ENCODE results near the gene DISC1. TPM values are rescaled to one million over a fixed set of nuclear protein-coding genes. Genes with fewer than 3 reads are reported as not detected.
A peak's percentile ranks its signal among the peaks of the same experiment; 100 is the strongest.

Gene DISC1
- total RNA-seq, 1 experiment from 2014 or later = 1.8 TPM

- CTCF ChIA-PET = no interaction called here
- intact Hi-C loops (cut with micrococcal nuclease; ENCODE audit: unreplicated experiment) = no loop called here
- Histone ChIP-seq H3K9me3 (ENCODE audit: low read depth, low read length, poor library complexity, severe bottlenecking) (no peaks in the 10 kb centered on the region), H3K27me3 (replicated peaks; ENCODE audit: insufficient read depth, low read depth, low read length, poor library complexity) (no peaks in the 10 kb centered on the region), H3K4me3 (ENCODE audit: low read depth, low read length, poor library complexity, severe bottlenecking) (no peak overlapping the region), H3K36me3 (ENCODE audit: insufficient read depth, low read length, poor library complexity, severe bottlenecking) (no peaks in the 10 kb centered on the region), H3K4me1 (ENCODE audit: insufficient read depth, low read length, poor library complexity, severe bottlenecking) (no peaks in the 10 kb centered on the region), H3K27ac (ENCODE audit: low read depth, low read length, poor library complexity, severe bottlenecking) (no peak overlapping the region)
- TF ChIP-seq EZH2 (IDR thresholded peaks at IDR 0.05; ENCODE audit: borderline replicate concordance, low read depth, low read length, poor library complexity, severe bottlenecking) = no peak
- TF ChIP-seq CTCF (conservative IDR thresholded peaks at IDR 0.05; ENCODE audit: low read depth, low read length) = no peak
- POLR2A ChIA-PET (ENCODE audit: low non-redundant PET) = no interaction called here
- BruUV-seq (replicated peaks) = no TSS peak
- no peak for DNase-seq (ENCODE audit: low spot score)
Observed at GRCh38 chr1:231885209-231885854, 258.7 kb downstream of the DISC1 start.

- Histone ChIP-seq H3K27me3 (replicated peaks; ENCODE audit: insufficient read depth, low read depth, low read length, poor library complexity) (no peaks in the 10 kb centered on the region), H3K4me1 (ENCODE audit: insufficient read depth, low read length, poor library complexity, severe bottlenecking) (no peaks in the 10 kb centered on the region), H3K36me3 (ENCODE audit: insufficient read depth, low read length, poor library complexity, severe bottlenecking) (no peaks in the 10 kb centered on the region), H3K27ac (ENCODE audit: low read depth, low read length, poor library complexity, severe bottlenecking) (no peak overlapping the region), H3K4me3 (ENCODE audit: low read depth, low read length, poor library complexity, severe bottlenecking) (no peak overlapping the region), H3K9me3 (ENCODE audit: low read depth, low read length, poor library complexity, severe bottlenecking) (no peaks in the 10 kb centered on the region)
- ChIA-PET POLR2A (ENCODE audit: low non-redundant PET) (no interaction called here), CTCF (no interaction called here)
- no TSS peak for BruUV-seq (replicated peaks)
- intact Hi-C loops (cut with micrococcal nuclease; ENCODE audit: unreplicated experiment) = no loop called here
- DNase-seq (ENCODE audit: low spot score) = no peak
- TF ChIP-seq EZH2 (IDR thresholded peaks at IDR 0.05; ENCODE audit: borderline replicate concordance, low read depth, low read length, poor library complexity, severe bottlenecking) = no peak
Observed at GRCh38 chr1:231887166-231887565, 260.6 kb downstream of the DISC1 start.

- ChIA-PET CTCF (no interaction called here), POLR2A (ENCODE audit: low non-redundant PET) (no interaction called here)
- Histone ChIP-seq H3K4me3 (ENCODE audit: low read depth, low read length, poor library complexity, severe bottlenecking) (no peak overlapping the region), H3K27ac (ENCODE audit: low read depth, low read length, poor library complexity, severe bottlenecking) (no peak overlapping the region), H3K27me3 (replicated peaks; ENCODE audit: insufficient read depth, low read depth, low read length, poor library complexity) (no peaks in the 10 kb centered on the region), H3K4me1 (ENCODE audit: insufficient read depth, low read length, poor library complexity, severe bottlenecking) (no peaks in the 10 kb centered on the region), H3K36me3 (ENCODE audit: insufficient read depth, low read length, poor library complexity, severe bottlenecking) (no peaks in the 10 kb centered on the region), H3K9me3 (ENCODE audit: low read depth, low read length, poor library complexity, severe bottlenecking) (no peaks in the 10 kb centered on the region)
- BruUV-seq (replicated peaks) = no TSS peak
- DNase-seq (ENCODE audit: low spot score) = peak; percentile 29
- intact Hi-C loops (cut with micrococcal nuclease; ENCODE audit: unreplicated experiment) = no loop called here
- no peak for TF ChIP-seq EZH2 (IDR thresholded peaks at IDR 0.05; ENCODE audit: borderline replicate concordance, low read depth, low read length, poor library complexity, severe bottlenecking)
- no peak for TF ChIP-seq CTCF (conservative IDR thresholded peaks at IDR 0.05; ENCODE audit: low read depth, low read length)
Observed at GRCh38 chr1:231887866-231888265, 261.3 kb downstream of the DISC1 start.

GRCh38 chr1:231890791-231891190 lies 264.2 kb downstream of the DISC1 start:
- ChIA-PET CTCF (no interaction called here), POLR2A (ENCODE audit: low non-redundant PET) (no interaction called here)
- H3K4me1 ChIP-seq (ENCODE audit: insufficient read depth, low read length, poor library complexity, severe bottlenecking) = no peaks in the 10 kb centered on the region
- intact Hi-C loops (cut with micrococcal nuclease; ENCODE audit: unreplicated experiment) = no loop called here
- no peaks in the 10 kb centered on the region for H3K36me3 ChIP-seq (ENCODE audit: insufficient read depth, low read length, poor library complexity, severe bottlenecking)
- no peak for DNase-seq (ENCODE audit: low spot score)
- no peak for TF ChIP-seq CTCF (conservative IDR thresholded peaks at IDR 0.05; ENCODE audit: low read depth, low read length)
- no peak for TF ChIP-seq EZH2 (IDR thresholded peaks at IDR 0.05; ENCODE audit: borderline replicate concordance, low read depth, low read length, poor library complexity, severe bottlenecking)
- no peaks in the 10 kb centered on the region for H3K9me3 ChIP-seq (ENCODE audit: low read depth, low read length, poor library complexity, severe bottlenecking)
- H3K4me3 ChIP-seq (ENCODE audit: low read depth, low read length, poor library complexity, severe bottlenecking) = no peak overlapping the region
- BruUV-seq (replicated peaks) = no TSS peak
- no peak overlapping the region for H3K27ac ChIP-seq (ENCODE audit: low read depth, low read length, poor library complexity, severe bottlenecking)
- no peaks in the 10 kb centered on the region for H3K27me3 ChIP-seq (replicated peaks; ENCODE audit: insufficient read depth, low read depth, low read length, poor library complexity)
